Measurements from ENCODE around the gene BAIAP2L1.

DNA sequence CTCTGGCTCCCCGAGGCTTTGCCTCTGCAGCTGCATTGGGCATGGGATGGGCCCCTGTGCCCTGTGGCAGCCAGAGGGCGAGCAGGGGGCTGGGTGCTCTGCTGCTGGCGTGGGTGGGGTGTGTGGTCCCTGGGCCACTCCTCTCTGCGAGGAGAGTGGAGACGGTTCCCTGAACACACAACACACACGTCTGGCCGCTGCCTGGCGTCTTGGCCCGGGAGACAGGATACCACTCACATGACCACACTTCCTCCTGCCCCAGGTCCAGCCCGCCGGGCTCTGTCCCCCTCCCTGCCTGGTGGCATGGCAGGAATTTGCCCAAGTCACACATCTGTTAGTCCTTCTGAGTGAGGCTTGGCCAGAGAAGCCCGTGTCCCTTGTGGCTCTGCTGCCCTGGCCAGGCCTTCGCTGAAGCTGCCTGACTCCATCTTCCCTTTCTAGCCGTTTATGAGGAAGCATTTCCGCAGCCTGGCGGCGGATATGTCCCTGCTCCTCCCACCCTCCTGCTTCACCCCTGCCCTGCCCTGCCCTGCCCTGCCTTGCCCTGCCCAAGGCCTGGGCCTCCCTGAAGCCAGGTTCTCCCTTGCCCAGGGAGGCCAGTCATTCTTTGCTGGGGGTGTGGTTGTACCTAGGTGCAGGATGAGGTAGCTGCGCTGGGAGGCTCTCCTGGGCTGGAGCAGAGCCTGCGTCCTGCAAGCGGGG is 116.4 kb downstream of the BAIAP2L1 start:
- TF ChIP-seq, protein P1, sequence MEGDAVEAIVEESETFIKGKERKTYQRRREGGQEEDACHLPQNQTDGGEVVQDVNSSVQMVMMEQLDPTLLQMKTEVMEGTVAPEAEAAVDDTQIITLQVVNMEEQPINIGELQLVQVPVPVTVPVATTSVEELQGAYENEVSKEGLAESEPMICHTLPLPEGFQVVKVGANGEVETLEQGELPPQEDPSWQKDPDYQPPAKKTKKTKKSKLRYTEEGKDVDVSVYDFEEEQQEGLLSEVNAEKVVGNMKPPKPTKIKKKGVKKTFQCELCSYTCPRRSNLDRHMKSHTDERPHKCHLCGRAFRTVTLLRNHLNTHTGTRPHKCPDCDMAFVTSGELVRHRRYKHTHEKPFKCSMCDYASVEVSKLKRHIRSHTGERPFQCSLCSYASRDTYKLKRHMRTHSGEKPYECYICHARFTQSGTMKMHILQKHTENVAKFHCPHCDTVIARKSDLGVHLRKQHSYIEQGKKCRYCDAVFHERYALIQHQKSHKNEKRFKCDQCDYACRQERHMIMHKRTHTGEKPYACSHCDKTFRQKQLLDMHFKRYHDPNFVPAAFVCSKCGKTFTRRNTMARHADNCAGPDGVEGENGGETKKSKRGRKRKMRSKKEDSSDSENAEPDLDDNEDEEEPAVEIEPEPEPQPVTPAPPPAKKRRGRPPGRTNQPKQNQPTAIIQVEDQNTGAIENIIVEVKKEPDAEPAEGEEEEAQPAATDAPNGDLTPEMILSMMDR (IDR thresholded peaks at IDR 0.05), result peak in 1 of 5 experiments; percentile 29
- no peak for TF ChIP-seq EP300 (IDR thresholded peaks at IDR 0.05; ENCODE audit: low read depth)

Data from transverse colon (tissue), 3 donors.